ENCODE results near the gene ATAD2B.

Gene ATAD2B

DNA sequence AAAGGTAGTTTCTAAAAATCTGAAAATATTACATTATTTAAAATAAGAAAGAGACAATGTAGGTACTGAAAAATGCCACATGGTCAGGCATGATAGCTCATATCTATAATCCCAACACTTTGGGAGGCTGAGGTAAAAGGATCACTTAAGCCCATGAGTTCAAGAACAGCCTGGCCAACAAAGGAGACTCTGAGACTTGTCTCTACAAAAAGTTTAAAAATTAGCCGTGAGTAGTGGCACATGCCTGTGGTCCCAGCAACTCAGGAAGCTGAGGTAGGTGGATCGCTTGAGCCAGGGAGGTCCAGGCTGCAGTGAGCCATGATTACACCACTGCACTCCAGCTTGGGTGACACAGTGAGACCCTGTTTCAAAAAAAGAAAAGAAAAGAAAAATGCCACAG lies 21.8 kb downstream of the ATAD2B start:
- Histone ChIP-seq H3K79me2 (ENCODE audit: low read length) (0 out of 2 replicates have a peak, but pooled peaks cover 5% of the 10 kb centered on the region), H3K36me3 (replicated peaks; ENCODE audit: insufficient read depth, low read length) (no peaks in the 10 kb centered on the region), H2AFZ (ENCODE audit: low read length) (no peak overlapping the region), H3K4me1 (ENCODE audit: low read length) (no peaks in the 10 kb centered on the region), H3K27me3 (replicated peaks; ENCODE audit: insufficient read depth, low read length) (no peaks in the 10 kb centered on the region), H3F3A (ENCODE audit: insufficient read depth, low read length) (no peaks in the 10 kb centered on the region), H4K20me1 (ENCODE audit: insufficient read depth, low read length) (no peaks in the 10 kb centered on the region), H3K9ac (ENCODE audit: low read length) (no peak overlapping the region), H3K4me2 (ENCODE audit: low read depth, low read length) (no peak overlapping the region), H3K9me3 (replicated peaks; ENCODE audit: insufficient read depth, low read length) (no peaks in the 10 kb centered on the region), H3K9me2 (replicated peaks; ENCODE audit: insufficient read depth, low read length) (no peaks in the 10 kb centered on the region), H3K4me3 (ENCODE audit: low read length) (no peak overlapping the region), H3K27ac (ENCODE audit: low read length) (no peak overlapping the region)
- DNase-seq: no peak
- no peak for TF ChIP-seq EZH2phosphoT487 (IDR thresholded peaks at IDR 0.05; ENCODE audit: low read length)
- no peak for TF ChIP-seq EZH2 (optimal IDR thresholded peaks at IDR 0.05; ENCODE audit: low read depth, low read length)
- no peak for TF ChIP-seq CTCF (IDR thresholded peaks at IDR 0.05; ENCODE audit: low read length)

DNA sequence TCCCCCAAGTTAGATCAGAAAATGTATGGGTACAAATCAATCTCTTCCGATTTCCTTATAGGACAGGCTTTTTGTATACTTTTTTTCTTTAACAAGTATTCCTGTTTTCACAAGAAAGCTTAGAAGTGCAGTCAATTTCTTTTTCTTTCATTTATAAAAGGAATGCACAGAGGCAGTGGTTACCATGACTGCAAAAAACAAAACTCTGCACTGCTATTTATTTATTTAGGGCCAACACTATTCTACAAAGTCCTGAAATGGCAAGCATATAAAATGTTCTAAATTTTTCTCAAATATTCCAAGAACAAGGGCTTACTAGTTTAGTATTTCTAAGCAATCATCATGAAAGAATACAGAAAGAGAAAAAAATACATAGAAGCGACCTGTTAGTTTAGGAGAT lies 22.2 kb downstream of the ATAD2B start:
- Histone ChIP-seq H3K4me1 (ENCODE audit: low read length) (no peaks in the 10 kb centered on the region), H3K27me3 (replicated peaks; ENCODE audit: insufficient read depth, low read length) (no peaks in the 10 kb centered on the region), H3K4me2 (ENCODE audit: low read depth, low read length) (no peak overlapping the region), H3F3A (ENCODE audit: insufficient read depth, low read length) (no peaks in the 10 kb centered on the region), H3K27ac (ENCODE audit: low read length) (no peak overlapping the region), H3K9me2 (replicated peaks; ENCODE audit: insufficient read depth, low read length) (no peaks in the 10 kb centered on the region), H3K79me2 (ENCODE audit: low read length) (0 out of 2 replicates have a peak, but pooled peaks cover 5% of the 10 kb centered on the region), H2AFZ (ENCODE audit: low read length) (no peak overlapping the region), H4K20me1 (ENCODE audit: insufficient read depth, low read length) (no peaks in the 10 kb centered on the region), H3K9me3 (replicated peaks; ENCODE audit: insufficient read depth, low read length) (no peaks in the 10 kb centered on the region), H3K4me3 (ENCODE audit: low read length) (no peak overlapping the region), H3K36me3 (replicated peaks; ENCODE audit: insufficient read depth, low read length) (no peaks in the 10 kb centered on the region), H3K9ac (ENCODE audit: low read length) (no peak overlapping the region)
- DNase-seq: no peak
- TF ChIP-seq CTCF (IDR thresholded peaks at IDR 0.05; ENCODE audit: low read length): no peak
- TF ChIP-seq EZH2 (optimal IDR thresholded peaks at IDR 0.05; ENCODE audit: low read depth, low read length): no peak
- TF ChIP-seq EZH2phosphoT487 (IDR thresholded peaks at IDR 0.05; ENCODE audit: low read length): no peak

DNA sequence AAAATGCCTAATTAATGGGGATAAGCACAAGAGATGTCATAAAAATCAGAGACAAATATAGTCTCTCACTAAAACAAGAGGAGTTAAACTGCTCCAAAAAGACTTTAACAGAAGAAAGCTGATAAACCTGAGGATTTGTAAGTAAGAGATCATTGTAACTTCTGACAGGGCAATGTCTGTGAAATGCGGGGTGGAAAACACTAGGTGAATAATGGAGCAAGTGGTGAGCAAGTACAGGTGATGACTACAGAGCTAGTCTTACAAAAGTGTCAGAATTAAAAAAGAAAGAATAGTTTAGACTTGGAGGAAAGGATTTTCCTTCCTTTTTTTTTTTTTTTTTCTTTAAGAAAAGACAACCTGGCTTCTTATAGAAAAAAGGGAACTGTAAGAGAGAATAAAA lies 22.7 kb downstream of the ATAD2B start:
- Histone ChIP-seq H3K9ac (ENCODE audit: low read length) (no peak overlapping the region), H4K20me1 (ENCODE audit: insufficient read depth, low read length) (no peaks in the 10 kb centered on the region), H3K27ac (ENCODE audit: low read length) (no peak overlapping the region), H3K4me1 (ENCODE audit: low read length) (no peaks in the 10 kb centered on the region), H3K4me2 (ENCODE audit: low read depth, low read length) (no peak overlapping the region), H2AFZ (ENCODE audit: low read length) (no peak overlapping the region), H3K36me3 (replicated peaks; ENCODE audit: insufficient read depth, low read length) (no peaks in the 10 kb centered on the region), H3K9me2 (replicated peaks; ENCODE audit: insufficient read depth, low read length) (no peaks in the 10 kb centered on the region), H3F3A (ENCODE audit: insufficient read depth, low read length) (no peaks in the 10 kb centered on the region), H3K9me3 (replicated peaks; ENCODE audit: insufficient read depth, low read length) (no peaks in the 10 kb centered on the region), H3K4me3 (ENCODE audit: low read length) (no peak overlapping the region), H3K27me3 (replicated peaks; ENCODE audit: insufficient read depth, low read length) (no peaks in the 10 kb centered on the region), H3K79me2 (ENCODE audit: low read length) (0 out of 2 replicates have a peak, but pooled peaks cover 5% of the 10 kb centered on the region)
- no peak for TF ChIP-seq EZH2 (optimal IDR thresholded peaks at IDR 0.05; ENCODE audit: low read depth, low read length)
- TF ChIP-seq EZH2phosphoT487 (IDR thresholded peaks at IDR 0.05; ENCODE audit: low read length): no peak
- no peak for DNase-seq

GRCh38 chr2:23903034-23903433 lies 23.9 kb downstream of the ATAD2B start:
- 0 out of 2 replicates have a peak, but pooled peaks cover 5% of the 10 kb centered on the region for H3K79me2 ChIP-seq (ENCODE audit: low read length)

More at GRCh38 chr2:23903034-23903433, 23.9 kb downstream of the ATAD2B start:
- no peak overlapping the region for H3K9ac ChIP-seq (ENCODE audit: low read length)
- no peaks in the 10 kb centered on the region for H3K9me3 ChIP-seq (replicated peaks; ENCODE audit: insufficient read depth, low read length)
- no peaks in the 10 kb centered on the region for H3K27me3 ChIP-seq (replicated peaks; ENCODE audit: insufficient read depth, low read length)
- no peak overlapping the region for H2AFZ ChIP-seq (ENCODE audit: low read length)
- H3K27ac ChIP-seq (ENCODE audit: low read length): no peak overlapping the region
- no peak for DNase-seq
- H4K20me1 ChIP-seq (ENCODE audit: insufficient read depth, low read length): no peaks in the 10 kb centered on the region
- no peak for TF ChIP-seq EZH2 (optimal IDR thresholded peaks at IDR 0.05; ENCODE audit: low read depth, low read length)
- TF ChIP-seq EZH2phosphoT487 (IDR thresholded peaks at IDR 0.05; ENCODE audit: low read length): no peak
- no peak for TF ChIP-seq CTCF (IDR thresholded peaks at IDR 0.05; ENCODE audit: low read length)
- no peaks in the 10 kb centered on the region for H3K9me2 ChIP-seq (replicated peaks; ENCODE audit: insufficient read depth, low read length)
- H3F3A ChIP-seq (ENCODE audit: insufficient read depth, low read length): no peaks in the 10 kb centered on the region
- no peak overlapping the region for H3K4me3 ChIP-seq (ENCODE audit: low read length)
- H3K36me3 ChIP-seq (replicated peaks; ENCODE audit: insufficient read depth, low read length): no peaks in the 10 kb centered on the region
- no peak overlapping the region for H3K4me2 ChIP-seq (ENCODE audit: low read depth, low read length)
- no peaks in the 10 kb centered on the region for H3K4me1 ChIP-seq (ENCODE audit: low read length)
